WERI-Rb-1 (cell line): Measurements from ENCODE around the gene CEACAM8.
"Not testable (repeated sequence)": the region's sequence is repeated elsewhere in the genome, so short reads cannot be mapped to it uniquely, and the experiment has no call there.

Experiments used
- DNase-seq: peaks from one replicate; pipeline ENCODE4 v3.0.0-alpha.2; 2020
- H3K27ac ChIP-seq: fragments of 250-450 bp; sonication (Bioruptor Pico); 2 replicates; pipeline ENCODE4 v1.5.1; 2020; ENCODE audit warnings: mild to moderate bottlenecking, moderate library complexity
- H3K27me3 ChIP-seq: fragments of 250-450 bp; sonication (Bioruptor Pico); 2 replicates; pipeline ENCODE4 v1.5.1; 2021; ENCODE audit warnings: mild to moderate bottlenecking, low read depth, moderate library complexity; ENCODE audit not compliant: insufficient read depth, severe bottlenecking
- H3K36me3 ChIP-seq: fragments of 250-450 bp; sonication (Bioruptor Pico); 2 replicates; pipeline ENCODE4 v1.5.1; 2020; ENCODE audit warnings: mild to moderate bottlenecking, moderate library complexity
- H3K4me3 ChIP-seq: 2 replicates; pipeline ENCODE4 v1.5.1; 2011; ENCODE audit warnings: low read depth, mild to moderate bottlenecking, control low read depth, low read length
- H3K9me3 ChIP-seq: fragments of 250-450 bp; sonication (Bioruptor Pico); 2 replicates; pipeline ENCODE4 v1.5.1; 2021; ENCODE audit warnings: mild to moderate bottlenecking, moderate library complexity; ENCODE audit not compliant: severe bottlenecking
- CTCF ChIP-seq: IDR thresholded peaks from 2 replicates; pipeline ENCODE4 v1.5.1; 2011; ENCODE audit warnings: low read depth, mild to moderate bottlenecking, control low read depth, inconsistent platforms, low read length

Gene CEACAM8

GRCh38 chr19:42558450-42559150 lies 36.1 kb downstream of the CEACAM8 start:
- no peak overlapping the region for H3K27ac ChIP-seq
- TF ChIP-seq CTCF: no peak
- H3K36me3 ChIP-seq: no peaks in the 10 kb centered on the region
- H3K27me3 ChIP-seq: no peaks in the 10 kb centered on the region
- no peaks in the 10 kb centered on the region for H3K9me3 ChIP-seq
- DNase-seq: no peak
- H3K4me3 ChIP-seq: no peak overlapping the region

GRCh38 chr19:42557386-42557871 lies 37.3 kb downstream of the CEACAM8 start:
- not testable (repeated sequence) for H3K4me3 ChIP-seq, H3K27me3 ChIP-seq, H3K27ac ChIP-seq, H3K36me3 ChIP-seq, H3K9me3 ChIP-seq, DNase-seq

GRCh38 chr19:42555801-42556200 lies 38.9 kb downstream of the CEACAM8 start:
- no peak for TF ChIP-seq CTCF
- Histone ChIP-seq H3K4me3 (no peak overlapping the region), H3K27me3 (no peaks in the 10 kb centered on the region), H3K36me3 (no peaks in the 10 kb centered on the region), H3K9me3 (no peaks in the 10 kb centered on the region), H3K27ac (no peak overlapping the region)
- no peak for DNase-seq

- Histone ChIP-seq H3K9me3 (no peaks in the 10 kb centered on the region), H3K4me3 (no peak overlapping the region), H3K27me3 (no peaks in the 10 kb centered on the region), H3K36me3 (no peaks in the 10 kb centered on the region), H3K27ac (no peak overlapping the region)
- DNase-seq: peak; percentile 55
- no peak for TF ChIP-seq CTCF
Observed at GRCh38 chr19:42555317-42555716, 39.4 kb downstream of the CEACAM8 start.

- peaks cover 2% of the 10 kb centered on the region for H3K9me3 ChIP-seq
- H3K27ac ChIP-seq: no peak overlapping the region
- H3K4me3 ChIP-seq: no peak overlapping the region
- no peaks in the 10 kb centered on the region for H3K27me3 ChIP-seq
- no peaks in the 10 kb centered on the region for H3K36me3 ChIP-seq
- no peak for DNase-seq
- no peak for TF ChIP-seq CTCF
Observed at GRCh38 chr19:42554046-42554575, 40.6 kb downstream of the CEACAM8 start.

GRCh38 chr19:42553292-42554045 lies 41.3 kb downstream of the CEACAM8 start:
- H3K27me3 ChIP-seq: peaks cover 2% of the 10 kb centered on the region
- no peak for DNase-seq

More at GRCh38 chr19:42553292-42554045, 41.3 kb downstream of the CEACAM8 start:
- peaks cover 3% of the 10 kb centered on the region for H3K9me3 ChIP-seq
- no peaks in the 10 kb centered on the region for H3K36me3 ChIP-seq
- H3K4me3 ChIP-seq: no peak overlapping the region
- no peak overlapping the region for H3K27ac ChIP-seq
- no peak for TF ChIP-seq CTCF
